K562 (cell line): ENCODE data around the gene PAN2. TPM values are rescaled to one million over a fixed set of nuclear protein-coding genes. Genes with fewer than 3 reads are reported as not detected.

Experiments used
- CBX3 ChIP-seq, 2 experiments: IDR thresholded peaks; 1 replicate in 1 of 2; 2 replicates in 1 of 2; pipeline ENCODE4 v1.6.1; 2012; ENCODE audit warnings: inconsistent platforms in 2 of 2, low read length in 2 of 2, borderline replicate concordance in 1 of 2, control low read depth in 1 of 2
- HDAC1 ChIP-seq, 2 experiments: fragments of 450-650 bp; IDR thresholded peaks; 2 replicates each; pipeline ENCODE4 v1.6.1; 2016 to 2017; ENCODE audit warnings: inconsistent platforms in 1 of 2, mild to moderate bottlenecking in 1 of 2, moderate library complexity in 1 of 2
- KLF10 ChIP-seq: fragments of 250-450 bp; sonication (Bioruptor Pico); IDR thresholded peaks from 2 replicates; pipeline ENCODE4 v1.6.1; 2021; ENCODE audit warnings: matching md5 sums
- KLF6 ChIP-seq: fragments of 250-450 bp; sonication (Bioruptor Pico); IDR thresholded peaks from 2 replicates; pipeline ENCODE4 v1.4.0; 2020; ENCODE audit warnings: mild to moderate bottlenecking, moderate library complexity, borderline replicate concordance
- MTA3 ChIP-seq: fragments of 450-650 bp; formaldehyde crosslinking; IDR thresholded peaks from 2 replicates; pipeline ENCODE4 v1.6.1; 2017; ENCODE audit warnings: mild to moderate bottlenecking, borderline replicate concordance
- PHF21A ChIP-seq: fragments of 450-650 bp; IDR thresholded peaks from 2 replicates; pipeline ENCODE4 v1.6.1; 2017; ENCODE audit warnings: low read depth, borderline replicate concordance
- POLR2B ChIP-seq: fragments of 450-650 bp; IDR thresholded peaks from 2 replicates; pipeline ENCODE4 v1.6.1; 2018; ENCODE audit warnings: low read depth; ENCODE audit not compliant: partially characterized antibody
- RB1 ChIP-seq: fragments of 450-650 bp; IDR thresholded peaks from 2 replicates; pipeline ENCODE4 v1.6.1; 2017; ENCODE audit warnings: low read depth, mild to moderate bottlenecking
- RNF2 ChIP-seq: sonication (generic); IDR thresholded peaks from 2 replicates; pipeline ENCODE4 v1.6.1; 2016
- SMARCE1 ChIP-seq: fragments of 450-650 bp; IDR thresholded peaks from 2 replicates; pipeline ENCODE4 v1.7.1; 2016; ENCODE audit warnings: mild to moderate bottlenecking
- SREBF2 ChIP-seq: sonication (generic); formaldehyde crosslinking; IDR thresholded peaks from 2 replicates; pipeline ENCODE4 v1.4.0; 2020; ENCODE audit warnings: mild to moderate bottlenecking, missing genetic modification reagents
- ZFP36 ChIP-seq: fragments of 150-350 bp; IDR thresholded peaks from 2 replicates; pipeline ENCODE4 v1.6.1; 2018; ENCODE audit warnings: low read length, low read depth; ENCODE audit not compliant: partially characterized antibody
- ZKSCAN8 ChIP-seq: fragments of 200-800 bp; sonication (Bioruptor generic); IDR thresholded peaks from 2 replicates; pipeline ENCODE4 v1.6.1; 2016; ENCODE audit warnings: missing genetic modification characterization, missing compliant biosample characterization
- ZNF175 ChIP-seq: fragments of 200-800 bp; sonication (Bioruptor generic); IDR thresholded peaks from 2 replicates; pipeline ENCODE4 v1.6.1; 2016; ENCODE audit warnings: low read depth, mild to moderate bottlenecking, missing genetic modification characterization, missing compliant biosample characterization
- ZNF696 ChIP-seq: fragments of 250-450 bp; sonication (Bioruptor Pico); conservative IDR thresholded peaks from 2 replicates; pipeline ENCODE4 v1.4.0; 2020; ENCODE audit warnings: mild to moderate bottlenecking, moderate library complexity
- polyA plus RNA-seq, 8 experiments: library from polyadenylated mRNA; depleted of rRNA in 4 of 8; stranded (reverse) in 5 of 8; unstranded in 3 of 8; fragments of >200 nt; fragmentation: Nextera tagmentation in 2 of 8; fragmentation: Illumina TruSeq in 1 of 8; extraction: Ambion mirVana in 2 of 8; extraction: Trizol in 1 of 8; gene quantifications; 2 replicates each; pipeline versions ENCODE4 v1.2.1 to v1.2.3, GENCODE V29; 2011 to 2014; ENCODE audit warnings: inconsistent platforms in 1 of 8, missing spikeins in 1 of 8
- total RNA-seq, 7 experiments: library from RNA; depleted of rRNA in 6 of 7; stranded (reverse); fragments of >200 nt in 6 of 7; fragmentation: Illumina TruSeq in 2 of 7; extraction: Trizol in 2 of 7; gene quantifications; 2 replicates each; pipeline versions ENCODE4 v1.2.1 to v1.2.3, GENCODE V29; 2011 to 2021; ENCODE audit warnings: low replicate concordance in 1 of 7
- TF ChIP-seq, protein P1 (sequence below): fragments of 250-450 bp; sonication (Bioruptor Pico); IDR thresholded peaks from 2 replicates; pipeline ENCODE4 v1.5.0; 2020; ENCODE audit warnings: mild to moderate bottlenecking, borderline replicate concordance
- TF ChIP-seq, protein P2 (sequence below): fragments of 250-450 bp; sonication (Bioruptor Pico); IDR thresholded peaks from 2 replicates; pipeline ENCODE4 v1.8.0; 2022; ENCODE audit warnings: moderate library complexity, mild to moderate bottlenecking, inconsistent platforms
- TF ChIP-seq, protein P3 (sequence below), 3 experiments: fragments of 200-800 bp in 1 of 3; sonication (Bioruptor generic) in 1 of 3; sonication (generic) in 1 of 3; formaldehyde crosslinking in 1 of 3; IDR thresholded peaks; 2 replicates each; pipeline versions ENCODE4 v1.6.1 to v1.8.0; 2016 to 2022; ENCODE audit warnings: mild to moderate bottlenecking in 2 of 3, missing compliant biosample characterization in 2 of 3, missing genetic modification characterization in 2 of 3, missing genetic modification reagents in 1 of 3
- TF ChIP-seq, protein P4 (sequence below), 2 experiments: IDR thresholded peaks; 2 replicates each; pipeline ENCODE4 v1.6.1; 2011; ENCODE audit warnings: borderline replicate concordance in 1 of 2, control low read depth in 1 of 2, low read depth in 1 of 2, low read length in 1 of 2, mild to moderate bottlenecking in 1 of 2, mixed read lengths in 1 of 2, moderate library complexity in 1 of 2; ENCODE audit not compliant: insufficient read depth in 1 of 2, insufficient read length in 1 of 2, poor library complexity in 1 of 2, severe bottlenecking in 1 of 2; ENCODE audit errors: extremely low read depth in 1 of 2

PAN2 gene
- total and polyA plus RNA-seq, 9 of the 15 experiments (the other 6 are each of a cell fraction or from before 2014, with no cell fraction given) = 15.0 to 66.1 (median 25.9) TPM

DNA sequence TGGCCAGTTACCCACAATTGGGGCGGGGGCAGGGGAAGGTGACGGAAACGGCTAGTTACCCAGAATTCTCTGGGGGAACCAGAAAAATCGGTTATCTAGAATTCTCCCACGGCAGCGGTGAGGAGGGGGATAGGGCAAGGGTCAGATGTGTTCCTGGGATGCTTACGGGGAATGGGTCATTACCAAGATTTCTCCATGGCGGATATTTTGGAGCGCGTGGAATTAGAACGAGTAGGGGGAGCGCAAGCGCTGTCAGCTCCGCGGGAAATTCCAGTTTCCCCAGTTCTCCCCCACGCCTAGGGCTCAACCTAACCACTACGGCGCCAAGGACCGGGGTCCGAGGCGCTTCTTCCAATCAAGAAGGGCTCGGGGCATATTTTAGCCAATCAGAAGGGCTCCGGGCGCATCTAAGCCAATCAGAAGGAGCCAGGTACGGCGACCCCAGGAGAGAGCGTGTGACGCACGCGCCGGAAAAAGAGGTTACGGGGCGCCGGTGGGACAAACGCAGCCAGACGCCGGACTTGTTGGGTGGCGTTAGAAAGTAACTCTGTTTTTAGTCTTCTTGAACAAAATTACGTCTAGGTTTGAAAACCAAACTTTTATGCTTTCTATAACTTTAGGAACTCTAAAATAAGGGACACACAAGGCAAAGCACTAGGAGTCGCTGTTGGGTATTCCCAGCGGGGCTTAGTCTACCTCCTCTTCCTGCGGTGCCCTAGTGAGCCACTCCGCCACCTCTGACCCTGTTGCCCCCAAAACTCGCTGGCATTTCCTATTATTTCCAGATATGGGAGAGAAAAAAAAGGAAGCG, at the start of gene PAN2 (continued):
- TF ChIP-seq ZNF175 (CRISPR knock-in tag) = peak; percentile 68; the same call in 1 of the 2 replicates
- peak; percentile 9; the same call in 1 of the 2 replicates for TF ChIP-seq RB1
- peak; percentile 87 for TF ChIP-seq POLR2B
- TF ChIP-seq KLF6 (CRISPR knock-in tag) = peak; percentile 21; the same call in 1 of the 2 replicates
- TF ChIP-seq ZFP36 = no peak
- no peak for TF ChIP-seq ZNF696 (CRISPR knock-in tag)
- TF ChIP-seq, protein P1, sequence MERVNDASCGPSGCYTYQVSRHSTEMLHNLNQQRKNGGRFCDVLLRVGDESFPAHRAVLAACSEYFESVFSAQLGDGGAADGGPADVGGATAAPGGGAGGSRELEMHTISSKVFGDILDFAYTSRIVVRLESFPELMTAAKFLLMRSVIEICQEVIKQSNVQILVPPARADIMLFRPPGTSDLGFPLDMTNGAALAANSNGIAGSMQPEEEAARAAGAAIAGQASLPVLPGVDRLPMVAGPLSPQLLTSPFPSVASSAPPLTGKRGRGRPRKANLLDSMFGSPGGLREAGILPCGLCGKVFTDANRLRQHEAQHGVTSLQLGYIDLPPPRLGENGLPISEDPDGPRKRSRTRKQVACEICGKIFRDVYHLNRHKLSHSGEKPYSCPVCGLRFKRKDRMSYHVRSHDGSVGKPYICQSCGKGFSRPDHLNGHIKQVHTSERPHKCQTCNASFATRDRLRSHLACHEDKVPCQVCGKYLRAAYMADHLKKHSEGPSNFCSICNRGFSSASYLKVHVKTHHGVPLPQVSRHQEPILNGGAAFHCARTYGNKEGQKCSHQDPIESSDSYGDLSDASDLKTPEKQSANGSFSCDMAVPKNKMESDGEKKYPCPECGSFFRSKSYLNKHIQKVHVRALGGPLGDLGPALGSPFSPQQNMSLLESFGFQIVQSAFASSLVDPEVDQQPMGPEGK (CRISPR knock-in tag) = no peak
- TF ChIP-seq KLF10 (CRISPR knock-in tag) = no peak
- TF ChIP-seq, protein P2, sequence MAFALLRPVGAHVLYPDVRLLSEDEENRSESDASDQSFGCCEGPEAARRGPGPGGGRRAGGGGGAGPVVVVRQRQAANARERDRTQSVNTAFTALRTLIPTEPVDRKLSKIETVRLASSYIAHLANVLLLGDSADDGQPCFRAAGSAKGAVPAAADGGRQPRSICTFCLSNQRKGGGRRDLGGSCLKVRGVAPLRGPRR (CRISPR knock-in tag) = no peak
- no peak for TF ChIP-seq RNF2
- TF ChIP-seq, protein P3, sequence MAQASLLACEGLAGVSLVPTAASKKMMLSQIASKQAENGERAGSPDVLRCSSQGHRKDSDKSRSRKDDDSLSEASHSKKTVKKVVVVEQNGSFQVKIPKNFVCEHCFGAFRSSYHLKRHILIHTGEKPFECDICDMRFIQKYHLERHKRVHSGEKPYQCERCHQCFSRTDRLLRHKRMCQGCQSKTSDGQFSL (CRISPR knock-in tag; IDR thresholded peaks at IDR 0.05) = peak; percentile 69; the same call in 1 of the 2 replicates
- TF ChIP-seq, protein P3 (tag; IDR thresholded peaks at IDR 0.05) = peak in 1 of 2 experiments; percentile 76; a peak in 2 of 4 replicates
- peak; percentile 79; the same call in 1 of the 2 replicates for TF ChIP-seq ZKSCAN8
- peak; percentile 37 for TF ChIP-seq SMARCE1
- peak; percentile 95 for TF ChIP-seq MTA3
- no peak for TF ChIP-seq CBX3 (IDR thresholded peaks at IDR 0.05; ENCODE audit: borderline replicate concordance in 1 of 2, low read length in 2 of 2)
- TF ChIP-seq, protein P4, sequence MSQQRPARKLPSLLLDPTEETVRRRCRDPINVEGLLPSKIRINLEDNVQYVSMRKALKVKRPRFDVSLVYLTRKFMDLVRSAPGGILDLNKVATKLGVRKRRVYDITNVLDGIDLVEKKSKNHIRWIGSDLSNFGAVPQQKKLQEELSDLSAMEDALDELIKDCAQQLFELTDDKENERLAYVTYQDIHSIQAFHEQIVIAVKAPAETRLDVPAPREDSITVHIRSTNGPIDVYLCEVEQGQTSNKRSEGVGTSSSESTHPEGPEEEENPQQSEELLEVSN (IDR thresholded peaks at IDR 0.05; ENCODE audit: borderline replicate concordance in 1 of 2, extremely low read depth in 1 of 2, insufficient read depth in 1 of 2, insufficient read length in 1 of 2, low read depth in 1 of 2, low read length in 1 of 2, poor library complexity in 1 of 2, severe bottlenecking in 1 of 2) = peak; percentile 85 to 93
- TF ChIP-seq PHF21A = peak; percentile 37; the same call in 1 of the 2 replicates
- peak in 1 of 2 experiments; percentile 40; a peak in 1 of 4 replicates for TF ChIP-seq HDAC1 (IDR thresholded peaks at IDR 0.05)
- TF ChIP-seq SREBF2 (CRISPR knock-in tag) = no peak
